Aorta (tissue), 5 donors: ENCODE measurements around the gene MSL2. TPM values are rescaled to one million over a fixed set of nuclear protein-coding genes. Genes with fewer than 3 reads are reported as not detected.
"Not testable (repeated sequence)": the region's sequence is repeated elsewhere in the genome, so short reads cannot be mapped to it uniquely, and the experiment has no call there.

Source experiments
- ATAC-seq: fragments of 200-7000 bp; cut with Tn5 transposase; one replicate; pipeline ENCODE4 v1.9.1; 2022; ENCODE audit warnings: moderate library complexity; ENCODE audit not compliant: low FRiP score
- DNase-seq, 2 donors: peaks; one replicate each; pipeline ENCODE4 v3.0.0-alpha.2; 2020
- H3K27ac ChIP-seq, 2 donors: one replicate each; pipeline ENCODE4 v1.5.1; 2013; ENCODE audit warnings: low read length in 2 of 2, mild to moderate bottlenecking in 2 of 2, moderate library complexity in 2 of 2, control low read depth in 1 of 2, inconsistent platforms in 1 of 2, low read depth in 1 of 2
- H3K27me3 ChIP-seq, 2 donors: one replicate each; pipeline ENCODE4 v1.6.1; 2013; ENCODE audit warnings: control low read depth in 1 of 2, low read length in 1 of 2, mild to moderate bottlenecking in 1 of 2, moderate library complexity in 1 of 2; ENCODE audit not compliant: insufficient read depth in 2 of 2, control insufficient read depth in 1 of 2
- H3K36me3 ChIP-seq, 2 donors: one replicate each; pipeline ENCODE4 v1.6.1; 2013; ENCODE audit warnings: control low read depth in 1 of 2, low read length in 1 of 2, mild to moderate bottlenecking in 1 of 2; ENCODE audit not compliant: insufficient read depth in 2 of 2, control insufficient read depth in 1 of 2
- H3K4me1 ChIP-seq, 2 donors: one replicate each; pipeline ENCODE4 v1.6.1; 2013; ENCODE audit warnings: low read length in 2 of 2, control low read depth in 1 of 2, mild to moderate bottlenecking in 1 of 2, moderate library complexity in 1 of 2; ENCODE audit not compliant: insufficient read depth in 2 of 2, control insufficient read depth in 1 of 2
- H3K4me3 ChIP-seq, 2 donors: one replicate each; pipeline ENCODE4 v1.5.1; 2013; ENCODE audit warnings: low read length in 2 of 2, control low read depth in 1 of 2, mild to moderate bottlenecking in 1 of 2
- H3K9me3 ChIP-seq: one replicate; pipeline ENCODE4 v1.6.1; 2013; ENCODE audit warnings: mild to moderate bottlenecking, low read length; ENCODE audit not compliant: control insufficient read depth
- WGBS, 2 donors: extraction: QIAGEN DNeasy Blood & Tissue Kit; methylation state at CpG; one replicate each; pipeline ENCODE4 v1.1.7; 2013; 5-methylcytosine and 5-hydroxymethylcytosine counted together
- intact Hi-C, 2 donors: fragments of 100-400 bp; cut with DNase I; formaldehyde crosslinking; loops; one replicate each; pipeline versions ENCODE4 v1.14.2 to v1.15.0; 2022
- polyA plus RNA-seq, 2 donors: library from polyadenylated mRNA; stranded (reverse); fragments of 200-250 nt; gene quantifications; one replicate each; pipeline ENCODE4 v1.2.3, GENCODE V29; 2013
- total RNA-seq, 2 donors: library from RNA; stranded (reverse); fragmentation: NEBNext Ultra II Directional; extraction: Animal tissue kit (Norgen Biotek cat#: 25700); gene quantifications; one replicate each; pipeline ENCODE4 v1.2.1, GENCODE V29; 2021
- donor health status: healthy with polysubstance abuse.
- donor health status: Bipolar disorder and iron deficiency.
- donor health status: DM: no; HTN: no; CAD: no.
- donor health status: DM: no; HTN: no; CAD: no.
- donor health status: DM: yes; HTN: yes; CAD: no.

Gene MSL2
- total and polyA plus RNA-seq, 4 donors, result 4.9 to 33.9 (median 17.0) TPM

DNA sequence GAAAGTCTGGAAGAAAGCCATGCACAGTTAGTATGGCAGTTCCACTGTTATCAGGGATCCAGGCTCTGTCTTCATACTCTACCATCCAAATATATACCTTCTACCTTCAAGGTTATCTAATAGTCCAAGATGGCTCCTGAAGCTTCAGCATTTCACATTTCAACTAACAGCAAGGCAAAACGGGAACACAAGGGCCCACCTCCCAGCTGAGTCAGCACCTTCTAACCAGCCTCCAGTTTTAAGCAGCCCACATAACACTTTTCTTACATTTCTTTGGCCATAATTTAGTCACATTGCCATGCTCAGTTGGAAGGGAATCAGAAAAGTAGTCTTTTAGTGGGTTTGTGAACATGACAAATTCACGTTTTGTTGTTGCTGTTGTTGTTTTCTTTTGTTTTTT lies 15.4 kb upstream of the MSL2 start:
- Histone ChIP-seq H3K36me3 (no peaks in the 10 kb centered on the region), H3K27ac (no peak overlapping the region), H3K4me3 (no peak overlapping the region), H3K27me3 (no peaks in the 10 kb centered on the region), H3K9me3 (no peaks in the 10 kb centered on the region), H3K4me1 (no peaks in the 10 kb centered on the region)
- 43 to 52% methylated on average over 2 of the region's 2 CpGs for WGBS, 2 donors
- intact Hi-C loops, result no loop called here
- ATAC-seq (no peak), DNase-seq (no peak)

- no peaks in the 10 kb centered on the region for H3K4me1 ChIP-seq
- DNase-seq, result no peak
- H3K27me3 ChIP-seq, result no peaks in the 10 kb centered on the region
- intact Hi-C loops, result no loop called here
- H3K36me3 ChIP-seq, result no peaks in the 10 kb centered on the region
- no peak overlapping the region for H3K27ac ChIP-seq
- no peak overlapping the region for H3K4me3 ChIP-seq
- no peaks in the 10 kb centered on the region for H3K9me3 ChIP-seq
- ATAC-seq, result no peak
Observed at GRCh38 chr3:136209921-136210320, 13.8 kb upstream of the MSL2 start.

- intact Hi-C loops, result no loop called here
- WGBS, 2 donors, result 48 to 51% methylated on average over 4 of the region's 4 CpGs
- Histone ChIP-seq H3K27ac (no peak overlapping the region), H3K36me3 (no peaks in the 10 kb centered on the region), H3K4me3 (no peak overlapping the region), H3K27me3 (no peaks in the 10 kb centered on the region), H3K9me3 (no peaks in the 10 kb centered on the region), H3K4me1 (no peaks in the 10 kb centered on the region)
- no peak for ATAC-seq
- DNase-seq, result no peak
Observed at GRCh38 chr3:136207489-136208115, 11.5 kb upstream of the MSL2 start.

DNA sequence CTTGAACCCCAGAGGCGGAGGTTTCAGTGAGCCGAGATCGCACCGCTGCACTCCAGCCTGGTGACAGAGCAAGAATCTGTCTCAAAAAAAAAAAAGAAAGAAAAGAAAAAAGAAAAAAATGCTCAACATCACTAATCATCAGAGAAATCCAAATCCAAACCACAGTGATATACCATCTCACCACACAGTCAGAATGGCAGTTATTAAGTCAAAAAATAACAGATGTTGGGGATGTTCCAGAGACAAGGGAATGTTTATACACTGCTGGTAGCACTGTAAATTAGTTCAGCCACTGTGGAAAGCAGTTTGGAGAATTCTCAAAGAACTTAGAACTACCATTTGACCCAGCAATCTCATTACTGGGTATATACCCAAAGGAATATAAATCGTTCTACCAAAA lies 3.1 kb upstream of the MSL2 start:
- H3K4me3 ChIP-seq, H3K27me3 ChIP-seq, H3K36me3 ChIP-seq, ATAC-seq, H3K9me3 ChIP-seq, H3K4me1 ChIP-seq, DNase-seq, H3K27ac ChIP-seq: not testable (repeated sequence)
- WGBS, 2 donors, result 95 to 96% methylated on average over 5 of the region's 5 CpGs
- intact Hi-C loops, result loop anchor here (5.0 to 10.0 kb wide), 4 partner anchors 53 to 553 kb away; partner anchors contain the start of genes PCCB (in 1 of the 2) and STAG1 (in 1 of the 2)

- H3K4me3 ChIP-seq, H3K9me3 ChIP-seq, ATAC-seq, H3K27ac ChIP-seq, H3K4me1 ChIP-seq, DNase-seq, H3K27me3 ChIP-seq, H3K36me3 ChIP-seq: not testable (repeated sequence)
- WGBS, 2 donors, result 97 to 98% methylated on average over 10 of the region's 10 CpGs
- intact Hi-C loops, result loop anchor here (5.0 to 10.0 kb wide), 4 partner anchors 54 to 554 kb away; partner anchors contain the start of genes PCCB (in 1 of the 2) and STAG1 (in 1 of the 2)
Observed at GRCh38 chr3:136198462-136199078, 2.4 kb upstream of the MSL2 start.

- Histone ChIP-seq H3K36me3 (no peaks in the 10 kb centered on the region), H3K4me3 (peak overlapping the region; percentile 50 to 55), H3K27ac (peak overlapping the region; percentile 83 to 94), H3K9me3 (no peaks in the 10 kb centered on the region), H3K4me1 (peaks cover 2 to 7% of the 10 kb centered on the region in 2 donors), H3K27me3 (no peaks in the 10 kb centered on the region)
- ATAC-seq, result no peak
- 19% methylated on average over 15 of the region's 15 CpGs for WGBS, 2 donors
- no peak for DNase-seq
- intact Hi-C loops, result loop anchor here (1.0 to 10.0 kb wide), 5 partner anchors 53 to 555 kb away; partner anchors contain the start of genes PCCB (in 2 of the 2) and STAG1 (in 1 of the 2)
Observed at GRCh38 chr3:136197159-136197793, 1.1 kb upstream of the MSL2 start.

- DNase-seq (peak; percentile 100), ATAC-seq (peak; percentile 96)
- Histone ChIP-seq H3K27me3 (no peaks in the 10 kb centered on the region), H3K36me3 (no peaks in the 10 kb centered on the region), H3K4me3 (peak overlapping the region; percentile 55 to 88), H3K9me3 (no peaks in the 10 kb centered on the region), H3K4me1 (peaks cover 2 to 7% of the 10 kb centered on the region in 2 donors), H3K27ac (peak overlapping the region; percentile 83 to 94)
- WGBS, 2 donors, result 0 to 1% methylated on average over 57 to 64 of the region's 64 CpGs
- intact Hi-C loops, result loop anchor here (1.0 to 10.0 kb wide), 6 partner anchors 54 to 556 kb away; partner anchors contain the start of genes PCCB (in 2 of the 2), PPP2R3A (in 1 of the 2) and STAG1 (in 1 of the 2)
Observed at GRCh38 chr3:136196401-136197158, 445 bp upstream of the MSL2 start.
